ENCODE measurements around the gene SFXN2.

GRCh38 chr10:102679596-102679995, 34.8 kb upstream of the SFXN2 start:
- TF ChIP-seq CTCF (conservative IDR thresholded peaks at IDR 0.05 in 1 of 2, IDR thresholded peaks at IDR 0.05 in 1 of 2; ENCODE audit: extremely low read depth in 1 of 2, insufficient read depth in 1 of 2, low read depth in 1 of 2, low read length in 2 of 2) (no peak), EZH2 (IDR thresholded peaks at IDR 0.05; ENCODE audit: borderline replicate concordance, low read length) (no peak)

All from mammary epithelial cell (primary cell).